Activated T-helper 17 cell treated with anti-CD3 and anti-CD28 coated beads, Interleukin-2, amount 50 U/mL, for 72 hours (primary cell): ENCODE results near the gene ZNF526. TPM values are rescaled to one million over a fixed set of nuclear protein-coding genes. Genes with fewer than 3 reads are reported as not detected.

Source experiments
- ATAC-seq: fragments of 150-1000 bp; cut with Tn5 transposase; replicated peaks from 2 replicates; pipeline ENCODE4 v1.10.0; 2021; ENCODE audit warnings: mild to moderate bottlenecking, moderate library complexity
- H3K27ac Mint-ChIP-seq: one replicate; pipeline ENCODE4 v1.8.0; 2022; ENCODE audit warnings: mixed read lengths
- H3K27me3 Mint-ChIP-seq: one replicate; pipeline ENCODE4 v1.8.0; 2022; ENCODE audit warnings: mixed read lengths
- H3K36me3 Mint-ChIP-seq: one replicate; pipeline ENCODE4 v1.8.0; 2022; ENCODE audit warnings: low read depth, mild to moderate bottlenecking, mixed read lengths
- H3K4me1 Mint-ChIP-seq: one replicate; pipeline ENCODE4 v1.8.0; 2022; ENCODE audit warnings: mixed read lengths
- H3K4me3 Mint-ChIP-seq: one replicate; pipeline ENCODE4 v1.8.0; 2022; ENCODE audit warnings: mild to moderate bottlenecking, mixed read lengths
- H3K9me3 Mint-ChIP-seq: one replicate; pipeline ENCODE4 v1.8.0; 2022; ENCODE audit warnings: mixed read lengths
- total RNA-seq, 2 donors: library from RNA; stranded (reverse); gene quantifications; one replicate each; pipeline ENCODE4 v1.2.3, GENCODE V29; 2022

Gene ZNF526
- total RNA-seq, 2 donors from 2014 or later = 17.2 to 18.0 TPM

GRCh38 chr19:42185277-42185676 lies 34.8 kb upstream of the ZNF526 start:
- peaks cover 41% of the 10 kb centered on the region for H3K4me1 Mint-ChIP-seq
- H3K4me3 Mint-ChIP-seq = peak overlapping the region; percentile 37
- peak overlapping the region; percentile 62 for H3K27ac Mint-ChIP-seq
- peak; percentile 76 for ATAC-seq
- H3K9me3 Mint-ChIP-seq = no peaks in the 10 kb centered on the region
- no peaks in the 10 kb centered on the region for H3K36me3 Mint-ChIP-seq
- H3K27me3 Mint-ChIP-seq = no peaks in the 10 kb centered on the region

- H3K4me1 Mint-ChIP-seq = peaks cover 40% of the 10 kb centered on the region
Measured at GRCh38 chr19:42188665-42189064, 31.4 kb upstream of the ZNF526 start.

GRCh38 chr19:42189133-42189532 lies 31.0 kb upstream of the ZNF526 start:
- Mint-ChIP-seq H3K27ac (peak overlapping the region; percentile 28), H3K36me3 (peaks cover 7% of the 10 kb centered on the region), H3K9me3 (no peaks in the 10 kb centered on the region), H3K4me3 (no peak overlapping the region), H3K4me1 (peaks cover 43% of the 10 kb centered on the region), H3K27me3 (no peaks in the 10 kb centered on the region)
- no peak for ATAC-seq

More at GRCh38 chr19:42188665-42189064, 31.4 kb upstream of the ZNF526 start:
- H3K36me3 Mint-ChIP-seq = peaks cover 3% of the 10 kb centered on the region
- H3K27me3 Mint-ChIP-seq = no peaks in the 10 kb centered on the region
- H3K9me3 Mint-ChIP-seq = no peaks in the 10 kb centered on the region
- no peak overlapping the region for H3K4me3 Mint-ChIP-seq
- ATAC-seq = no peak
- peak overlapping the region; percentile 28 for H3K27ac Mint-ChIP-seq

GRCh38 chr19:42191330-42191729 lies 28.8 kb upstream of the ZNF526 start:
- Mint-ChIP-seq H3K36me3 (peaks cover 12% of the 10 kb centered on the region), H3K9me3 (no peaks in the 10 kb centered on the region), H3K4me1 (peaks cover 32% of the 10 kb centered on the region), H3K4me3 (peak overlapping the region; percentile 18), H3K27me3 (no peaks in the 10 kb centered on the region), H3K27ac (peak overlapping the region; percentile 16)
- no peak for ATAC-seq

- Mint-ChIP-seq H3K9me3 (no peaks in the 10 kb centered on the region), H3K4me3 (peak overlapping the region; percentile 18), H3K4me1 (peaks cover 34% of the 10 kb centered on the region), H3K27ac (peak overlapping the region; percentile 16), H3K36me3 (peaks cover 17% of the 10 kb centered on the region), H3K27me3 (no peaks in the 10 kb centered on the region)
- peak; percentile 98 for ATAC-seq
Measured at GRCh38 chr19:42191855-42192254, 28.3 kb upstream of the ZNF526 start.

GRCh38 chr19:42193294-42193693 lies 26.8 kb upstream of the ZNF526 start:
- peaks cover 36% of the 10 kb centered on the region for H3K4me1 Mint-ChIP-seq
- no peak overlapping the region for H3K4me3 Mint-ChIP-seq

GRCh38 chr19:42193706-42194105 lies 26.4 kb upstream of the ZNF526 start:
- no peaks in the 10 kb centered on the region for H3K9me3 Mint-ChIP-seq
- peaks cover 35% of the 10 kb centered on the region for H3K36me3 Mint-ChIP-seq
- no peak overlapping the region for H3K4me3 Mint-ChIP-seq
- peak overlapping the region; percentile 62 for H3K27ac Mint-ChIP-seq
- no peaks in the 10 kb centered on the region for H3K27me3 Mint-ChIP-seq
- no peak for ATAC-seq
- peaks cover 40% of the 10 kb centered on the region for H3K4me1 Mint-ChIP-seq

More at GRCh38 chr19:42193294-42193693, 26.8 kb upstream of the ZNF526 start:
- no peaks in the 10 kb centered on the region for H3K9me3 Mint-ChIP-seq
- H3K27ac Mint-ChIP-seq = no peak overlapping the region
- no peaks in the 10 kb centered on the region for H3K27me3 Mint-ChIP-seq
- no peak for ATAC-seq
- H3K36me3 Mint-ChIP-seq = peaks cover 31% of the 10 kb centered on the region

- Mint-ChIP-seq H3K4me1 (peaks cover 51% of the 10 kb centered on the region), H3K4me3 (no peak overlapping the region), H3K27ac (peak overlapping the region; percentile 51), H3K27me3 (no peaks in the 10 kb centered on the region), H3K9me3 (no peaks in the 10 kb centered on the region), H3K36me3 (peaks cover 61% of the 10 kb centered on the region)
- ATAC-seq = no peak
Measured at GRCh38 chr19:42196011-42197001, 23.8 kb upstream of the ZNF526 start.

- no peak overlapping the region for H3K27ac Mint-ChIP-seq
- peaks cover 72% of the 10 kb centered on the region for H3K36me3 Mint-ChIP-seq
- peak overlapping the region; percentile 23 for H3K4me3 Mint-ChIP-seq
- H3K27me3 Mint-ChIP-seq = no peaks in the 10 kb centered on the region
- no peaks in the 10 kb centered on the region for H3K9me3 Mint-ChIP-seq
- no peak for ATAC-seq
- H3K4me1 Mint-ChIP-seq = peaks cover 54% of the 10 kb centered on the region
Measured at GRCh38 chr19:42197375-42197817, 22.7 kb upstream of the ZNF526 start.

- Mint-ChIP-seq H3K36me3 (peaks cover 82% of the 10 kb centered on the region), H3K4me3 (peak overlapping the region; percentile 75), H3K27ac (peak overlapping the region; percentile 79), H3K27me3 (no peaks in the 10 kb centered on the region), H3K9me3 (no peaks in the 10 kb centered on the region), H3K4me1 (peaks cover 61% of the 10 kb centered on the region)
- peak; percentile 52 for ATAC-seq
Measured at GRCh38 chr19:42198676-42199439, 21.3 kb upstream of the ZNF526 start.

GRCh38 chr19:42199440-42200115 lies 20.5 kb upstream of the ZNF526 start:
- Mint-ChIP-seq H3K4me3 (peak overlapping the region; percentile 75), H3K9me3 (no peaks in the 10 kb centered on the region), H3K27me3 (no peaks in the 10 kb centered on the region), H3K27ac (peak overlapping the region; percentile 79), H3K36me3 (peaks cover 85% of the 10 kb centered on the region), H3K4me1 (peaks cover 55% of the 10 kb centered on the region)
- ATAC-seq = peak; percentile 69

GRCh38 chr19:42200116-42200715 lies 19.9 kb upstream of the ZNF526 start:
- Mint-ChIP-seq H3K4me1 (peaks cover 59% of the 10 kb centered on the region), H3K9me3 (no peaks in the 10 kb centered on the region), H3K4me3 (peak overlapping the region; percentile 75), H3K36me3 (peaks cover 92% of the 10 kb centered on the region), H3K27me3 (no peaks in the 10 kb centered on the region), H3K27ac (peak overlapping the region; percentile 85)
- ATAC-seq = no peak

GRCh38 chr19:42201489-42202289 lies 18.4 kb upstream of the ZNF526 start:
- Mint-ChIP-seq H3K9me3 (no peaks in the 10 kb centered on the region), H3K27me3 (no peaks in the 10 kb centered on the region), H3K4me3 (peak overlapping the region; percentile 75), H3K4me1 (peaks cover 57% of the 10 kb centered on the region), H3K36me3 (peaks cover 99% of the 10 kb centered on the region), H3K27ac (peak overlapping the region; percentile 85)
- peak; percentile 71 for ATAC-seq
